Peyer's patch (tissue), 4 donors: ENCODE results near the gene PRKCA. TPM values are rescaled to one million over a fixed set of nuclear protein-coding genes. Genes with fewer than 3 reads are reported as not detected.

Source experiments
- DNase-seq, 3 donors: peaks; one replicate each; pipeline ENCODE4 v3.0.0-alpha.2; 2017 to 2019
- H3K27ac ChIP-seq, 4 donors: fragments of 200-600 bp; sonication (generic); one replicate each; pipeline ENCODE4 v1.5.1; 2016 to 2019
- H3K27me3 ChIP-seq, 2 donors: fragments of 200-600 bp; sonication (generic); one replicate each; pipeline ENCODE4 v1.5.1; 2019
- H3K36me3 ChIP-seq, 3 donors: fragments of 200-600 bp; sonication (generic); one replicate each; pipeline ENCODE4 v1.5.1; 2016 to 2019
- H3K4me1 ChIP-seq, 4 donors: fragments of 200-600 bp; sonication (generic); one replicate each; pipeline ENCODE4 v1.5.1; 2016 to 2019
- H3K4me3 ChIP-seq, 4 donors: fragments of 200-600 bp; sonication (generic); 1 replicate in 3 of 4; 2 replicates in 1 of 4; pipeline ENCODE4 v1.5.1; 2016 to 2019; ENCODE audit warnings: mild to moderate bottlenecking in 1 of 4
- H3K9me3 ChIP-seq, 4 donors: fragments of 200-600 bp; sonication (generic); one replicate each; pipeline ENCODE4 v1.5.1; 2016 to 2019; ENCODE audit warnings: mild to moderate bottlenecking in 1 of 4
- POLR2A ChIP-seq, 2 donors: fragments of 450-650 bp; IDR thresholded peaks; one replicate each; pipeline ENCODE4 v1.5.1; 2017; ENCODE audit warnings: antibody characterized with exemption in 2 of 2, mild to moderate bottlenecking in 2 of 2, moderate library complexity in 2 of 2
- total RNA-seq, 4 donors: library from RNA; depleted of rRNA; stranded (reverse); fragments of >200 nt; gene quantifications; one replicate each; pipeline ENCODE4 v1.1.0, GENCODE V29; 2016
- TF ChIP-seq, protein P1 (sequence below), 6 experiments: fragments of 450-650 bp in 4 of 6; fragments of 200-600 bp in 2 of 6; sonication (generic) in 1 of 6; IDR thresholded peaks; one replicate each; pipeline ENCODE4 v1.5.1; 2017 to 2019; ENCODE audit warnings: antibody characterized with exemption in 6 of 6, mild to moderate bottlenecking in 3 of 6, moderate library complexity in 1 of 6

PRKCA gene
- total RNA-seq, 4 donors from 2014 or later = 32.2 to 47.0 (median 43.5) TPM

DNA sequence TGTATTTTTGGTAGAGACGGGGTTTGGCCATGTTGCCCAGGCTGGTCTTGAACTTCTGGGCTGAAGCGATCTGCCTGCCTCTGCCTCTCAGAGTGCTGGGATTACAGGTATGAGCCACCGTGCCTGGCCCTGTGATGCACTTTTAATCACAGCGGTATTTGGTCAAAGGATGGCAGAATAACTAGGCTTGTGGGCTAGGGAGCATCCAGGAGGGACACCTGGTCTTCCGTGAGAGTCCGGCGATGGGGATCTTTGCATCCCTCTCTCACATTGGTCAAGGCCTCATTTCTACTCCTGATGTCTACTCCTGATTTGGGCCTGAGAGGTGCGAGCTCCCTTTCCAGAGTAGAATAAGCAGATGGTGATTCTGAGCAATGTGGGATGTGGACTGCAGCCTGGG lies 274.6 kb downstream of the PRKCA start:
- no peak overlapping the region for H3K4me3 ChIP-seq
- no peak for TF ChIP-seq POLR2A (IDR thresholded peaks at IDR 0.05)
- TF ChIP-seq, protein P1, sequence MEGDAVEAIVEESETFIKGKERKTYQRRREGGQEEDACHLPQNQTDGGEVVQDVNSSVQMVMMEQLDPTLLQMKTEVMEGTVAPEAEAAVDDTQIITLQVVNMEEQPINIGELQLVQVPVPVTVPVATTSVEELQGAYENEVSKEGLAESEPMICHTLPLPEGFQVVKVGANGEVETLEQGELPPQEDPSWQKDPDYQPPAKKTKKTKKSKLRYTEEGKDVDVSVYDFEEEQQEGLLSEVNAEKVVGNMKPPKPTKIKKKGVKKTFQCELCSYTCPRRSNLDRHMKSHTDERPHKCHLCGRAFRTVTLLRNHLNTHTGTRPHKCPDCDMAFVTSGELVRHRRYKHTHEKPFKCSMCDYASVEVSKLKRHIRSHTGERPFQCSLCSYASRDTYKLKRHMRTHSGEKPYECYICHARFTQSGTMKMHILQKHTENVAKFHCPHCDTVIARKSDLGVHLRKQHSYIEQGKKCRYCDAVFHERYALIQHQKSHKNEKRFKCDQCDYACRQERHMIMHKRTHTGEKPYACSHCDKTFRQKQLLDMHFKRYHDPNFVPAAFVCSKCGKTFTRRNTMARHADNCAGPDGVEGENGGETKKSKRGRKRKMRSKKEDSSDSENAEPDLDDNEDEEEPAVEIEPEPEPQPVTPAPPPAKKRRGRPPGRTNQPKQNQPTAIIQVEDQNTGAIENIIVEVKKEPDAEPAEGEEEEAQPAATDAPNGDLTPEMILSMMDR (IDR thresholded peaks at IDR 0.05) = no peak
- H3K36me3 ChIP-seq = no peaks in the 10 kb centered on the region
- DNase-seq = no peak
- no peaks in the 10 kb centered on the region for H3K9me3 ChIP-seq
- H3K27ac ChIP-seq = no peak overlapping the region
- no peaks in the 10 kb centered on the region for H3K27me3 ChIP-seq
- peaks cover 0 to 16% (median 0%) of the 10 kb centered on the region in 4 donors for H3K4me1 ChIP-seq

DNA sequence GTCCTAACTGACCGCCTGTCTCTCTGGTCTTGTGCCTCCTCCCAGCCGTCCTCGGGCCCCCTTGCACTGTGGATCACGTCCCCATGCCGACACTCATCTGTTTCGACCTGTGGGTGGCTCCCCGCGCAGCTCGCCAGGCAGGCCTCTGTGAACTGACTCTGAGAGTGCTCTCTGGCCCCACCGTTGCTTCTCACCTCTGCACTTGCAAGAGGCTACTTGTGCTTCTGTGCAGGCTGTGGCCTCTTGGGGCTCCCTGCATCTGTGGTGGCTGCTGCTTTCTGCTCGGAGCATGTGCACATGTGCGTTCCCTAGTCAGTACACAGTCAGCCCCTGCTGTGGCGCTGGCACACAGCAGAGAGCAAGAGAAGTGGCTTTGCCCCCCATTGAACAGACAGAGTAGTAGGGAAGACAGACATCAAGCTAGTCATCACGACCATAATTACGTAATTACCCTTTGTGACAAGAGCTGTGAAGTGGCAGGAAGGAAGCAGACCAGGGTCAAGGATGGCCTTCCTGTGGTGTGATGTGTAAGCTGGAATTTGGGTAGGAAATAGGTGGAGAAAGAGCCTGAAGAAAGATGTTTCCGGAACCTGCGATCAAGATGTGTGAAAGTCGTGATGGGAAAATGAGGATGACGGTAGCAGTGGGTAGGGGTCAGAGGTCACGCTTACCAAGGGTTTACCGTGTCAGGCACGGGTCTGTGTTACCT lies 276.5 kb downstream of the PRKCA start:
- no peaks in the 10 kb centered on the region for H3K27me3 ChIP-seq
- TF ChIP-seq POLR2A (IDR thresholded peaks at IDR 0.05) = no peak
- TF ChIP-seq, protein P1 (IDR thresholded peaks at IDR 0.05) = no peak
- H3K4me3 ChIP-seq = no peak overlapping the region
- H3K9me3 ChIP-seq = no peaks in the 10 kb centered on the region
- H3K4me1 ChIP-seq = peaks cover 0 to 16% (median 0%) of the 10 kb centered on the region in 4 donors
- no peaks in the 10 kb centered on the region for H3K36me3 ChIP-seq
- no peak for DNase-seq
- H3K27ac ChIP-seq = peak overlapping the region in 1 of 4 donors; percentile 38

DNA sequence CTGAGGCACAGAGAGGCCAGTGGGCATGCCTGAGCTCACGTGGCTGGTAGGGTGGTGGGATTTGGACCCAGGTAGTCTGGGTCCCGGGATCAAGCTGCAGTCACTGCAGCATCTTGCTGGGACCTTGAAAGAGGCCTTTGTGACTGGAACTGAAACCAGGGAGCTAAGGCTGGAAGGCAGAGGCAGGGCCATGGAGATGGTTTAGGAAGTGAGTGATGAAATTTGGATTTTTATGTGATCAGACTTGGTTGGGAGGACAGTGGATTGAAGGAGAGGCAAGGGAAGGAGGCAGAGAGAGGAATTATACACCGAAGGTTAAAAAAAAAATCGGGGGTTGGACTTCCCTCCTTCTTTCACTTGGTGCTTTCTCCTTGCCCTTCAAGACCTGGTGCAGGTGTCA lies 277.1 kb downstream of the PRKCA start:
- peak overlapping the region in 2 of 4 donors; percentile 38 to 50 for H3K27ac ChIP-seq
- peaks cover 0 to 16% (median 0%) of the 10 kb centered on the region in 4 donors for H3K4me1 ChIP-seq
- DNase-seq = no peak
- H3K27me3 ChIP-seq = no peaks in the 10 kb centered on the region
- no peak overlapping the region for H3K4me3 ChIP-seq
- TF ChIP-seq POLR2A (IDR thresholded peaks at IDR 0.05) = no peak
- TF ChIP-seq, protein P1 (IDR thresholded peaks at IDR 0.05) = no peak
- no peaks in the 10 kb centered on the region for H3K36me3 ChIP-seq
- no peaks in the 10 kb centered on the region for H3K9me3 ChIP-seq

DNA sequence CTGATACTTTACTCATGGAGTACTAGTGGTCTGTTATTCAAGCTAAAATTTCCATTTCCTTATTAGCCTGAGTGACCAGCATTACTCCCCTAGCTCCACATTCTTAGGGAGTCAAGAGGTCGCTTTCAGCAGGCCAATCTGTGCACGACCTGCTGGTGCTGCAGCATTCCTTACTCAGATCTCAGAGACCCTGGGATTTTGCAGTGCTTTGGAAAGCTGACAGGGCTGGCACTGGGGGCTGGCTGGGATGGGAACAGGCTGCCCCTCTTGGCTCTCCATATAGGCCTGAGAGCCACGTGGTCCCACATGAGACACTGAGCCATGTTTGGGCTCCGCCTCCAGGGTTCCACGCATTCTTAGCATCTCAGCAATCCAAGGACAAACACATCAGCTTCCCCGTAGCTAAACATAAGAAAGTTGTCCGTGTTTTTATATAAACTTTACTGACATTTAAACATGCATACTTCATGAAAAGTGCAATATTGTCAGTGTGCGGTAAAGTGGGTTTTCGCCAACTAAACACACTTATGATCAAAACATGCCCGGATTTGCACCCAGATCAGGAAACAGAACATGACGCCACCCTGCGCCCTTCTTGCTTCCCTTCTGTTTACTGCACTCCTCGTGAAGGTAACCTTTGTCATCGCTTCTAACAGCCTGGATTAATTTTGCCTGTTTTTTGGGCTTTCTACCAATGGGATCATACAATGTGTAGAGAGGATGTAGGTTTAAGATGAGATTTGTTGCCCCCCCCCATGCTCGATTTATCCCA lies 278.0 kb downstream of the PRKCA start:
- peak in 1 of 3 donors; percentile 59 for DNase-seq
- Histone ChIP-seq H3K4me1 (peaks cover 0 to 16% (median 0%) of the 10 kb centered on the region in 4 donors), H3K36me3 (no peaks in the 10 kb centered on the region), H3K4me3 (no peak overlapping the region), H3K27me3 (no peaks in the 10 kb centered on the region), H3K27ac (peak overlapping the region in 3 of 4 donors; percentile 15 to 50 (median 38)), H3K9me3 (no peaks in the 10 kb centered on the region)
- TF ChIP-seq POLR2A (IDR thresholded peaks at IDR 0.05) = no peak
- TF ChIP-seq, protein P1 (IDR thresholded peaks at IDR 0.05) = no peak

DNA sequence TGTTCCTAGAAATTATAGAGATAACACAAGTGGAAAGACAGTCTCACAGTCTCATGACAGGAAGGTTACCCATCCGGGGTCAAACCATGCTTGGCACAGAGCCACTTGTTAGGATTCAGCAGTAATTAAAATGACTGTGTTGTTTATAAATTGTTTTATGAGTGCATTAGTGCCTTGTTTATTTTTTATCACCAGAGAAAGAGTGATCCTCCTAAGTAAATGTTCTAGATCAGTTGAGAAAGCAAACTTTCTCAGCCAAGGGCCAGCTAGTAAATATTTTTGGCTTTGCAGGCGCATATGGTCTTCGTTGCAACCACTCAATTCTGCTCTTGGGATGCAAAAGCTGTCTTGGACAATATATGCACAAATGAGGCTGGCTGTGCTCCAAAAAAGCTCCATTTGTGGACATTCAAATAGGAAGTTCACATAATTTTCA lies 278.6 kb downstream of the PRKCA start:
- Histone ChIP-seq H3K4me3 (no peak overlapping the region), H3K27me3 (no peaks in the 10 kb centered on the region), H3K27ac (peak overlapping the region in 3 of 4 donors; percentile 15 to 50 (median 38)), H3K9me3 (no peaks in the 10 kb centered on the region), H3K36me3 (no peaks in the 10 kb centered on the region), H3K4me1 (peaks cover 0 to 16% (median 0%) of the 10 kb centered on the region in 4 donors)
- TF ChIP-seq POLR2A (IDR thresholded peaks at IDR 0.05) = no peak
- TF ChIP-seq, protein P1 (IDR thresholded peaks at IDR 0.05) = no peak
- peak in 2 of 3 donors; percentile 30 to 80 for DNase-seq
